NCI-H748 treated with DMSO at 0.1 percent for 48 hours (cell line): ENCODE results near the gene TAS2R5.
A peak's percentile ranks its signal among the peaks of the same experiment; 100 is the strongest.
"Not testable (repeated sequence)": the region's sequence is repeated elsewhere in the genome, so short reads cannot be mapped to it uniquely, and the experiment has no call there.

ENCODE experiments used
- DNase-seq: peaks from one replicate; lab custom pipeline; 2025; lab: John Stamatoyannopoulos, UW

Gene TAS2R5

GRCh38 chr7:141789917-141790316 lies at the start of gene TAS2R5:
Gene TAS2R5 (plus strand): TSS chr7:141790217. CDS start chr7:141790362, 145 bp downstream.
- DNase-seq, result no peak

GRCh38 chr7:141742229-141742628 lies 47.8 kb upstream of the TAS2R5 start:
- no peak for DNase-seq

GRCh38 chr7:141744131-141744530 lies 45.9 kb upstream of the TAS2R5 start:
- DNase-seq, result no peak

- no peak for DNase-seq
Measured at GRCh38 chr7:141748396-141748795, 41.6 kb upstream of the TAS2R5 start.

- not testable (repeated sequence) for DNase-seq
Measured at GRCh38 chr7:141751904-141752303, 38.1 kb upstream of the TAS2R5 start.

- DNase-seq, result no peak
Measured at GRCh38 chr7:141752634-141753033, 37.4 kb upstream of the TAS2R5 start.

GRCh38 chr7:141754939-141755338 lies 35.1 kb upstream of the TAS2R5 start:
- DNase-seq, result peak; percentile 10

- DNase-seq, result no peak
Measured at GRCh38 chr7:141763797-141764196, 26.2 kb upstream of the TAS2R5 start, which contains the start of gene TAS2R3. Gene TAS2R3 (plus strand): TSS chr7:141764097. CDS start chr7:141764159, 62 bp downstream.

- DNase-seq, result not testable (repeated sequence)
Measured at GRCh38 chr7:141770083-141770583, 19.9 kb upstream of the TAS2R5 start.

- no peak for DNase-seq
Measured at GRCh38 chr7:141776374-141776773, 13.6 kb upstream of the TAS2R5 start, which contains the start of gene TAS2R4. Gene TAS2R4 (plus strand): TSS chr7:141776674. CDS start chr7:141778489, 1,815 bp downstream.

GRCh38 chr7:141785706-141786552 lies 4.1 kb upstream of the TAS2R5 start:
- peak; percentile 39 for DNase-seq

GRCh38 chr7:141788296-141788695 lies 1.7 kb upstream of the TAS2R5 start:
- DNase-seq, result no peak

GRCh38 chr7:141792526-141792925 lies 2.5 kb downstream of the TAS2R5 start:
- no peak for DNase-seq

GRCh38 chr7:141820067-141820466 lies 30.1 kb downstream of the TAS2R5 start:
- DNase-seq, result no peak

GRCh38 chr7:141822432-141822831 lies 32.4 kb downstream of the TAS2R5 start:
- DNase-seq, result not testable (repeated sequence)

GRCh38 chr7:141837683-141838082 lies 47.7 kb downstream of the TAS2R5 start:
- DNase-seq, result no peak

GRCh38 chr7:141838581-141838980 lies 48.6 kb downstream of the TAS2R5 start:
- DNase-seq, result no peak

- no peak for DNase-seq
Measured at GRCh38 chr7:141839256-141839655, 49.2 kb downstream of the TAS2R5 start.

GRCh38 chr7:141840708-141841107 lies 50.7 kb downstream of the TAS2R5 start:
- no peak for DNase-seq
